Smooth muscle cell (in vitro differentiated cells): ENCODE measurements around the gene LPCAT1. TPM values are rescaled to one million over a fixed set of nuclear protein-coding genes. Genes with fewer than 3 reads are reported as not detected.

Source experiments
- DNase-seq: peaks from one replicate; lab custom pipeline; 2025; ENCODE audit not compliant: unreplicated experiment; lab: John Stamatoyannopoulos, UW
- H2AFZ ChIP-seq: fragments of 200-600 bp; sonication (generic); 2 replicates; pipeline ENCODE4 v1.6.0; 2016; ENCODE audit warnings: antibody characterized with exemption, low read depth, mild to moderate bottlenecking
- H3F3A ChIP-seq: fragments of 200-600 bp; sonication (generic); 2 replicates; pipeline ENCODE4 v1.6.0; 2017; ENCODE audit warnings: antibody characterized with exemption, low read depth
- H3K27ac ChIP-seq: fragments of 200-600 bp; sonication (generic); 2 replicates; pipeline ENCODE4 v1.5.1; 2016; ENCODE audit warnings: low read depth, mild to moderate bottlenecking
- H3K27me3 ChIP-seq: fragments of 200-600 bp; sonication (generic); 2 replicates; pipeline ENCODE4 v1.6.1; 2016; ENCODE audit warnings: low read depth, mild to moderate bottlenecking
- H3K36me3 ChIP-seq: fragments of 200-600 bp; sonication (generic); 2 replicates; pipeline ENCODE4 v1.5.1; 2016; ENCODE audit warnings: low read depth
- H3K4me1 ChIP-seq: fragments of 200-600 bp; sonication (generic); 2 replicates; pipeline ENCODE4 v1.5.1; 2016; ENCODE audit warnings: low read depth
- H3K4me2 ChIP-seq: fragments of 200-600 bp; sonication (generic); 2 replicates; pipeline ENCODE4 v1.6.0; 2016; ENCODE audit warnings: mild to moderate bottlenecking
- H3K4me3 ChIP-seq: fragments of 200-600 bp; sonication (generic); 2 replicates; pipeline ENCODE4 v1.5.1; 2016; ENCODE audit warnings: mild to moderate bottlenecking
- H3K79me2 ChIP-seq: fragments of 200-600 bp; sonication (generic); 2 replicates; pipeline ENCODE4 v1.6.0; 2016; ENCODE audit warnings: low read depth, mild to moderate bottlenecking
- H3K9ac ChIP-seq: fragments of 200-600 bp; sonication (generic); 2 replicates; pipeline ENCODE4 v1.6.0; 2016; ENCODE audit warnings: low read depth
- H3K9me3 ChIP-seq: fragments of 200-600 bp; sonication (generic); replicated peaks from 2 replicates; pipeline ENCODE4 v1.5.1; 2016; ENCODE audit warnings: low read depth
- H4K20me1 ChIP-seq: fragments of 200-600 bp; sonication (generic); 2 replicates; pipeline ENCODE4 v1.6.0; 2016; ENCODE audit warnings: low read depth
- CTCF ChIP-seq: fragments of 200-600 bp; sonication (generic); IDR thresholded peaks from 2 replicates; pipeline ENCODE4 v1.5.1; 2017; ENCODE audit warnings: borderline replicate concordance, mild to moderate bottlenecking, antibody characterized with exemption; ENCODE audit not compliant: insufficient read depth, poor library complexity, severe bottlenecking
- WGBS: methylation state at CpG from one replicate; pipeline ENCODE4 v1.1.7; 2016; ENCODE audit warnings: low lambda C conversion rate; 5-methylcytosine and 5-hydroxymethylcytosine counted together
- polyA plus RNA-seq: library from polyadenylated mRNA; unstranded; fragments of >200 nt; fragmentation: Nextera tagmentation; extraction: Ambion mirVana; gene quantifications from 2 replicates; pipeline ENCODE4 v1.2.1, GENCODE V29; 2016
- total RNA-seq: library from RNA; depleted of rRNA; stranded (reverse); fragments of >200 nt; gene quantifications from 2 replicates; pipeline ENCODE4 v1.2.3, GENCODE V29; 2014

The LPCAT1 gene
- total and polyA plus RNA-seq, 2 experiments from 2014 or later, result 42.7 to 50.1 TPM

- Histone ChIP-seq H3K36me3 (no peaks in the 10 kb centered on the region), H3K9me3 (no peaks in the 10 kb centered on the region), H3K4me3 (no peak overlapping the region), H3K4me1 (peaks cover 29% of the 10 kb centered on the region), H3K79me2 (peaks cover 98% of the 10 kb centered on the region), H3K9ac (no peak overlapping the region), H3K27ac (no peak overlapping the region), H3K27me3 (no peaks in the 10 kb centered on the region), H4K20me1 (peaks cover 100% of the 10 kb centered on the region), H3K4me2 (no peak overlapping the region), H2AFZ (no peak overlapping the region), H3F3A (peaks cover 4% of the 10 kb centered on the region)
- TF ChIP-seq CTCF, result no peak
- DNase-seq, result no peak
- 81% methylated on average over 21 of the region's 21 CpGs for whole genome bisulfite sequencing
Measured at GRCh38 chr5:1511651-1512540, 11.9 kb downstream of the LPCAT1 start.

GRCh38 chr5:1511048-1511447, 12.7 kb downstream of the LPCAT1 start:
- no peak overlapping the region for H3K27ac ChIP-seq
- no peaks in the 10 kb centered on the region for H3K36me3 ChIP-seq
- H2AFZ ChIP-seq, result no peak overlapping the region
- peaks cover 100% of the 10 kb centered on the region for H4K20me1 ChIP-seq
- no peak overlapping the region for H3K4me2 ChIP-seq
- no peaks in the 10 kb centered on the region for H3K9me3 ChIP-seq
- no peak for DNase-seq
- no peak overlapping the region for H3K9ac ChIP-seq
- over 99% methylated on average over 19 of the region's 20 CpGs for WGBS
- H3K79me2 ChIP-seq, result peaks cover 100% of the 10 kb centered on the region
- no peak for TF ChIP-seq CTCF
- no peaks in the 10 kb centered on the region for H3K27me3 ChIP-seq
- no peaks in the 10 kb centered on the region for H3F3A ChIP-seq
- peaks cover 22% of the 10 kb centered on the region for H3K4me1 ChIP-seq
- H3K4me3 ChIP-seq, result no peak overlapping the region

GRCh38 chr5:1510631-1511030, 13.1 kb downstream of the LPCAT1 start:
- WGBS, result 95% methylated on average over 8 of the region's 11 CpGs

More at GRCh38 chr5:1510631-1511030, 13.1 kb downstream of the LPCAT1 start:
- Histone ChIP-seq H3K79me2 (peaks cover 100% of the 10 kb centered on the region), H3F3A (no peaks in the 10 kb centered on the region), H4K20me1 (peaks cover 100% of the 10 kb centered on the region), H3K4me3 (no peak overlapping the region), H3K4me1 (peaks cover 17% of the 10 kb centered on the region), H3K9ac (no peak overlapping the region), H3K9me3 (no peaks in the 10 kb centered on the region), H3K4me2 (no peak overlapping the region), H3K36me3 (no peaks in the 10 kb centered on the region), H3K27ac (no peak overlapping the region), H3K27me3 (no peaks in the 10 kb centered on the region), H2AFZ (no peak overlapping the region)
- DNase-seq, result no peak
- no peak for TF ChIP-seq CTCF
